Coronary artery (tissue), 2 donors: ENCODE measurements around the gene ARG1.

Source experiments
- DNase-seq: peaks from one replicate; pipeline ENCODE4 v3.0.0-alpha.2; 2017; ENCODE audit warnings: low spot score
- H3K27ac ChIP-seq, 2 donors: fragments of 200-600 bp; sonication (generic); one replicate each; pipeline ENCODE4 v1.5.1; 2016 to 2019
- H3K4me3 ChIP-seq: fragments of 200-600 bp; sonication (generic); 2 replicates; pipeline ENCODE4 v1.5.1; 2016; ENCODE audit warnings: mild to moderate bottlenecking, moderate library complexity
- TF ChIP-seq, protein P1 (sequence below): fragments of 200-600 bp; sonication (generic); IDR thresholded peaks from one replicate; pipeline ENCODE4 v1.5.1; 2019; ENCODE audit warnings: antibody characterized with exemption

ARG1 gene

DNA sequence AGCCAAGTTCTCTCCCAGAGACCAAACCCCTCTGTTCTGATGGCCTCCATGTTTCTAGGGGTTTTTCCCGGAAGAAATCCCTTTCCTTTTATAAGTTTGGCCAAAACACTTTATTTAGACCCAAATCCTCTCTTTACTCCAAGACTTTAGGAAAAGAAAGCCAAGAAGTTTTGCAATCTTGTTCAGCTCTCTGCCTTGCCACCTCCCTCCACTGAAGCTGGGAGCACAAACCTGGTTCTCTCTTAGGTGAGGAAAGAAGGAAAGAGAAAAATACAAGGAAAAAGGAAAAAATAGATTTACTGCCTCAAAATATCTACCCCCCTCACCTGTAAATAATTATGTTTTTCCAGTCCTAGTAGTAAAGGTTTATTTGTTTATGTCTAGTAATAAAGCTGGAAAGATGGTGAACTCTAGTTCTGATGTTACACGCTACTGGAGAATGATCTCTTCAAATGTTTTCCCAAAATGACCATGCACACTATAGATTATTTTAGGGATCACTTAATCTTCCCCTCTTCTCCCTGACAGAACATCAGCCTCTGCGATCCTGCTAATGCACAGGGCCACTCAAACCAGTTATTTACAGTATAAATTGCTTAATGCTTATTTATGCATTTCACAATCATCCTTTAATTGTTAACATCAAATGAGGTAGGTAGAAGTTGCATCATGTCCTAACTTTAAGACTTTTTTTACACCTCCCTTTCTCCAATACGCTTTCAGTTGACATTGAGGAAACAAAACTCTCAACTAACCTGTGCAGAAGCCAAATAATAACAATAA, 10.9 kb upstream of the ARG1 start:
- TF ChIP-seq, protein P1, sequence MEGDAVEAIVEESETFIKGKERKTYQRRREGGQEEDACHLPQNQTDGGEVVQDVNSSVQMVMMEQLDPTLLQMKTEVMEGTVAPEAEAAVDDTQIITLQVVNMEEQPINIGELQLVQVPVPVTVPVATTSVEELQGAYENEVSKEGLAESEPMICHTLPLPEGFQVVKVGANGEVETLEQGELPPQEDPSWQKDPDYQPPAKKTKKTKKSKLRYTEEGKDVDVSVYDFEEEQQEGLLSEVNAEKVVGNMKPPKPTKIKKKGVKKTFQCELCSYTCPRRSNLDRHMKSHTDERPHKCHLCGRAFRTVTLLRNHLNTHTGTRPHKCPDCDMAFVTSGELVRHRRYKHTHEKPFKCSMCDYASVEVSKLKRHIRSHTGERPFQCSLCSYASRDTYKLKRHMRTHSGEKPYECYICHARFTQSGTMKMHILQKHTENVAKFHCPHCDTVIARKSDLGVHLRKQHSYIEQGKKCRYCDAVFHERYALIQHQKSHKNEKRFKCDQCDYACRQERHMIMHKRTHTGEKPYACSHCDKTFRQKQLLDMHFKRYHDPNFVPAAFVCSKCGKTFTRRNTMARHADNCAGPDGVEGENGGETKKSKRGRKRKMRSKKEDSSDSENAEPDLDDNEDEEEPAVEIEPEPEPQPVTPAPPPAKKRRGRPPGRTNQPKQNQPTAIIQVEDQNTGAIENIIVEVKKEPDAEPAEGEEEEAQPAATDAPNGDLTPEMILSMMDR: no peak
- Histone ChIP-seq H3K27ac (no peak overlapping the region), H3K4me3 (no peak overlapping the region)
- DNase-seq: no peak

DNA sequence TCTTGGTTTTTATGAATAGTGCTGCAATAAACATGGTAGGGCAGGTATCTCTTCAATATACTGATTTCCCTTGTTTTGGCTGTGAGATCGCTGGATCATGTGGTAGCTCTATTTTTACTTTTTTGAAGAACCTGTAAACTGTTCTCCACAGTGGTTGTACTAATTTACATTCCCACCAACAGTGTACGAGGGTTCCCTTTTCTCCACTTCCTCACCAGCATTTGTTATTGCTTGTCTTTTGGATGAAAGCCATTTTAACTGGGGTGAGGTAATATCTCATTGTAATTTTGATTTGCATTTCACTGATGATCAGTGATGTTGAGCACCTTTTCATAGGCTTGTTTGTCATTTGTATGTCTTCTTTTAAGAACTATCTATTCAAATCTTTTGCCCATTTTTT, 8.0 kb upstream of the ARG1 start:
- H3K27ac ChIP-seq: no peak overlapping the region
- DNase-seq: no peak
- H3K4me3 ChIP-seq: no peak overlapping the region
- TF ChIP-seq, protein P1: no peak

DNA sequence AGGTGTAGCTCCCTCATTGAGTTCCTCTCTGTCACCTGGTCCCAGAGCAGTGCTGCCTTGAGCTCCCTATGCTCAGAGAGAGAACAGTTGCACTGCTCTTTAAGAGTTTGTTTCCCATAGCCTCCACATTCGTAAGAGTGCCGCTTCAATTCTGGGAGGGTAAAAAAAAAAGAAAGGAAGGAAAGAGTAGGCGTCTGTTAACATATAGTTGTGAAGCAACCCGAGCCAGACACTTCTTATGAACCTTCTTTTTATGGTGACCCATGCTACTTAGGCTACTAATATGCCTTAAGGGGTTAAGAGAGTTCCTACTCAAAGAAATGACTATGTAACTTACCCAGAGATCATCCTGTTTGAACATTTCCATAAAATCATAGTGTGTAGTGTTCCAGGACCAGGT, 4.3 kb upstream of the ARG1 start:
- Histone ChIP-seq H3K27ac (no peak overlapping the region), H3K4me3 (no peak overlapping the region)
- no peak for DNase-seq
- TF ChIP-seq, protein P1: no peak

DNA sequence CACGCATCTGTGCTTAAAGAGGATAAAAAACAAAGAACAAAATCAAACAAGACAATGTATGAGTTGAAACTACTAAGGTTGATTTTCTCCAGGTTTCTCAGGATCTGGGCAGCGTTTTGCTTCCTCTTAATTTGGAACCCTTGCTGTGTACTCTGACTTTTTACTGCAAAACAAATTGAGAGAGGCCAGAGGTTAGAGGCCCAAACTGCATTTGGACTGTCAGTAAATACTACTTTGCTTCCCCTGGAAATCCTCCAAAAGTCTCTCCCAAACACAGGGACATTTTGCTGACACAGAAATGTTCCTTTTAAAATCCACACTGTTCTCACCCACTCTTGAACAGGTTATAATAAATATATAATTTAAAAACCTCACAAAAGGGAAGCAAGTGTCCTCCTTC, 1.1 kb downstream of the ARG1 start:
- TF ChIP-seq, protein P1: no peak
- Histone ChIP-seq H3K4me3 (no peak overlapping the region), H3K27ac (no peak overlapping the region)
- DNase-seq: no peak

DNA sequence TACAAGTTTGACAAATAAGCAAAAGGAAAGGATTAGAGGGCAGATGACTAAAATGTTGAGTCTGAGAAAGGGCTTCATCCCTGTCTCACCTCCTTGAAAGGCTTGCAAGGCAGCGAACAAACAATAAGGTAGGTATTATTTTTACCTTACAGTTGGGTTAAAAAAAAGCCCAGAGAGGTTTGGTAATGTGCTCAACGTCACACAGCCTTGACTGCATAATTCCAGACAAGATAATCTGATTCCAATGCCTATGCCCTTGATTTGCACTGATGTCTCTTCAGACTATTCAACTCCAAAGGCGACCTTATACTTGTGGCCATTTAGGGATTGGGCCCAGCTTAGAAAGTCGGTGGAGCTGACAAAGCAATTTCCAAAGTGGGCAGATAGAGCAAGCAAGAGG, 1.7 kb downstream of the ARG1 start:
- no peak for DNase-seq
- no peak overlapping the region for H3K27ac ChIP-seq
- TF ChIP-seq, protein P1: no peak
- H3K4me3 ChIP-seq: no peak overlapping the region

DNA sequence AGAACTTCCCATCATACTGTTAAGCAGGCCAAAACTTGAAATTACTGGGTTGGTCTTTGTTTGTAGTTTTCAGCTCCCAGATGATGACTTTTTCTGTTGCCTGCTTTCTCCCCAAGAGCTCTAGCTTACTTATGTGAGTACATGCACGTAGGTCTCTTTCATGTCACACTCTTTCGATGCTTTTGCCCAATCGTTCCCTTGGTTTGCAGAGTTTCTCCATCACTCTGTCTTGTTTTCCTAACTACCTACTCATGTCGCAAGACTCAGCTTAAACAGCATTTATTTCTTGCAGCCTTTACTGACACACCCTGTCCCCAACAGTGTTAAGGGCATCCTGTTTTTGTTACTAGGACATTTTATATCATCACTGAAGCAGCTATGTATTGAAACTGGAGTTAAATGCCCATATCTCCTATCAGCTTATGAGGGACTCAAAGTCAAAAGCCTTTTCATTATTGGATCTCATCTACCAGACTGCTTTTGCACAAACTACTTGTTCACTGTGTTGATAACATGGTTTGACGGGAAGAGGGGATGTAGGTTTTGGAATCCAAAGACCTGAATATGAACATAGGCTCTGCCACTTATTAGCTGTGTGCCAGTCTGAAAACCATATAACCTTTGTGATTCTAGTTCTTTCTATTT, 2.9 kb downstream of the ARG1 start:
- TF ChIP-seq, protein P1: no peak
- Histone ChIP-seq H3K27ac (no peak overlapping the region), H3K4me3 (no peak overlapping the region)
- no peak for DNase-seq

DNA sequence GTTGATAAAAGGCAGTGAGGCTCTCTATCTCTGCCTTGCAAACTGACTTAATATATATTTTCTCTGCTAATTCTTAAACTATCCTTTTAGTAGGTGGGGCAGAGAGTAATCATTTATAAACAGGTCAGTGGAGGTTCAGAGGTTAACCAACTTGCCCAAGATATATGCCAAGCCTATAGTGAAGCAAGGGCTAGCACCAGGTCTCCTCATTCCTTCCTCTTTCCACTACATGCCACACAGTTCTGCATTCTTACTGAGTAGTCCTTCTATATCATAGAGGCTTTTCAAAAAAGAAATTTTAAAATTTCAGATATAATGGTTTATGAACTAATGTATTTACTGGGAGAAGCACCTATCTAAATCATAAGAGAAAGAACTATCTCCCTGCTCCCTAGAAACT, 8.5 kb downstream of the ARG1 start:
- Histone ChIP-seq H3K4me3 (no peak overlapping the region), H3K27ac (no peak overlapping the region)
- TF ChIP-seq, protein P1: no peak
- no peak for DNase-seq
